HG03439 (cell line): ENCODE data around the gene ARG2.
"Not testable (repeated sequence)": the region's sequence is repeated elsewhere in the genome, so short reads cannot be mapped to it uniquely, and the experiment has no call there.

Source experiments
- ATAC-seq: cut with Tn5 transposase; IDR thresholded peaks from one replicate; pipeline ENCODE4 v1.9.1; 2021; ENCODE audit warnings: mild to moderate bottlenecking, moderate library complexity; ENCODE audit not compliant: unreplicated experiment

Gene ARG2

GRCh38 chr14:67584978-67585377, 34.7 kb upstream of the ARG2 start:
- ATAC-seq: no peak

DNA sequence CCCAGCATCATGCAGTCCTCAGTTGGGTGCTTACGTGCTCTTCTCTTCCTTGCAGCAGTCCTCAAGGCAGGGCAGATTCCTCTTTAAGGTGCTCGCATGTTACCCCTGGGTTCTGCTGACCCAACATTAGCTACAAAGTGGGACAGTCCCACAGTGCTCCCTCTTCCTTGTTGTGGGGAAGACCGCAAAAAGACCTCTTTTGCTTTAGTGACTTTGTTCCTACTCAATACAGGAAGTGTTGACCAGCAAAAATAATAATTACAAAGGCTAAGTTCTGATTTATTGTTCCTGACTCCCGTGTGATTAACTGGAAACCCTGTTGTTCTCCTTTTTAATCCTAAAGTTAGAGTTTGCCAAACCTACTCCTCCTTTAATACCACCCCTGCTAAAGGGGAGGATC, 33.4 kb upstream of the ARG2 start:
- no peak for ATAC-seq

GRCh38 chr14:67589204-67589770, 30.4 kb upstream of the ARG2 start:
- ATAC-seq: no peak

GRCh38 chr14:67593650-67594049, 26.1 kb upstream of the ARG2 start:
- not testable (repeated sequence) for ATAC-seq

- no peak for ATAC-seq
Observed at GRCh38 chr14:67595392-67595791, 24.3 kb upstream of the ARG2 start.

DNA sequence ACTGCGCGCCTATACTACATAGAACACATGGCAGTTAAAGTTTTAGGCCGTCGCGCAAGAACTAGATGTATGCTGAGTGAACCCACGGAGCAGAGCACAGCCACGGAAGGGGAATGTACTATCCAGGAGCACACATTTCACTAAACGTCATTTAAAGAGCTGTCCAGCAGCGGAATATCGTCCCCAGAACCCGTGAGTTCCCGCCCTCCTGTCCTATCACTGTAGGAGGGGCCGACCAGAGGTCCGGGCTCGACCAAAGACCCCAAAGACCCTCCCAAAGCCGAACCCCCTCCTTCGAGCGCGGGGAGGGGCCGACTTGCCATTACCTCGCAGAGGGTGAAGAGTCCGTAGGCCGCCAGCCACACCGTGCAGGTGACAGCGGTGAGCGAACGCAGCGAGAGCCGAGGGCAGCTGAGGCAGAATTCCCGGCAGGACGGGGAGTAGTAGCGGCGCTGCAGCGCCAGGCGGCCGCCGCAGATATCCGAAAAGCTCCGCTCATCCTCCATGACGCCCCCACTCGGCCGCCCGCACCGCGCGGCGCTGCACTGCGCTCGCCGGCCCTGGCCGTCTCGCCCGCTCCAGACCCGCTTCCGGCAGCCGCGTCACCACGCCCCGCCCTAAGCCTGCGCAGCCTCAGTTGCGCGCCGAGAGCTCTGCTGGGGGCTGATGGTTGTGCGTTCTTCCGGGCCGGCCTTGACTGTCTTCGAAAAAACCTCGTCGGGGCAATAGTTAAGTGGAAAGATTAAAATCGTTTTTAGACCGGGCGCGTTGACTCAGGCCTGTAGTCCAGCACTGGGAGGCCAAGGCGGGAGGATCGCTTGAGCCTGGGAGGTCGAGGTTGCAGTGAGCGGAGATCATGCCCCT, 19.8 kb upstream of the ARG2 start, which contains the start of gene PIGH:
Gene PIGH (minus strand): TSS at position 571 of the 864 bp plus-strand sequence. CDS start 65 bp downstream, at position 506.
- peak; percentile 95 for ATAC-seq

GRCh38 chr14:67600562-67600974, 19.2 kb upstream of the ARG2 start:
- ATAC-seq: not testable (repeated sequence)

DNA sequence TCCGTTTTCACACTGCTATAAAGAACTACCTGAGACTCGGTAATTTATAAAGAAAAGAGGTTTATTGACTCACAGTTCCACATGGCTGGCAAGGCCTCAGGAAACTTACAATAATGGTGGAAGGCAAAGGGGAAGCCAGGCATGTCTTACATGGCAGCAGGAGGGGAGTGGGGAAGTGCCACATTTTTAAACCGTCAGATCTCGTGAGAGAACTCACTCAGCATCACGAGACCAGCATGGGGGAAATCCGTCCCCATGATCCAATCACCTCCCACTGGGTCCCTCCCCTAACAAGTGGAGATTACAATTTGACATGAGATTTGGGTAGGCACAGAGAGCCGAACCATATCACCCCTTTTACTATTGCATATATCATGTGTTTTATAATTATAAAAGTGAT, 17.6 kb upstream of the ARG2 start:
- ATAC-seq: no peak

- peak; percentile 45 for ATAC-seq
Observed at GRCh38 chr14:67602995-67603545, 16.6 kb upstream of the ARG2 start.

- no peak for ATAC-seq
Observed at GRCh38 chr14:67607646-67608045, 12.1 kb upstream of the ARG2 start.

DNA sequence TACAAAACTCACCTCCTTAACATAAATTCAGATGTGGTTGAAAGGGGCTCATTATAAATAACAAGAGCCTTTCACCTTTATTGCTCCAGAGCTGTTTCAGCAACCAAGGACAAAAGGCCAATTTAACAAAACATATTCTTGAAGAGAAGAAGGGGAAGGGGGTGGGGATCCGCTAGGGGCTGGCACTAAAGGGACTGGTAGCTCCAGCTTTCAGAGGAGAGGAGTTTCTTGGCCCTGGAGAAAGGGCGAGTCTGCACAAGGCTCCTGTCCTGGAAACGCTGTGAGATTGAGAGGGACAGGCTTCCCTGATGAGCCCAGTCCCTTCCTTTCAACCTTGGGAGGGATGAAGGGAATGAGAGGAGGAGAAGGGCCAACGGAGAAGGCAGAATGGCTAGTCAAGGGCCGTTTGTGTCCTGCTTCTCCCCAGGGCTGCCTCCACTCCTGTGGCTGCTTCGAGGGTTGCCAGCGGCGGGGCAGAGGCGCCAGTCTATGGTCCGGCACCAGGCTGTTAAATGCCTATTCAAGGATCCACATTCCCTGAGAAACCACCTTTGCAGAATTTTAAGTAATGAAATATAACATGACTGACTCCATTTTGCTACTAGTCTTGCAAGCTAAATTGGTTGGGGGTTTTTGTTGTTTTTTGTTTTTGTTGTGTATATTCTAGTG, 9.9 kb upstream of the ARG2 start:
- ATAC-seq: no peak

GRCh38 chr14:67610491-67610890, 9.2 kb upstream of the ARG2 start:
- ATAC-seq: no peak

DNA sequence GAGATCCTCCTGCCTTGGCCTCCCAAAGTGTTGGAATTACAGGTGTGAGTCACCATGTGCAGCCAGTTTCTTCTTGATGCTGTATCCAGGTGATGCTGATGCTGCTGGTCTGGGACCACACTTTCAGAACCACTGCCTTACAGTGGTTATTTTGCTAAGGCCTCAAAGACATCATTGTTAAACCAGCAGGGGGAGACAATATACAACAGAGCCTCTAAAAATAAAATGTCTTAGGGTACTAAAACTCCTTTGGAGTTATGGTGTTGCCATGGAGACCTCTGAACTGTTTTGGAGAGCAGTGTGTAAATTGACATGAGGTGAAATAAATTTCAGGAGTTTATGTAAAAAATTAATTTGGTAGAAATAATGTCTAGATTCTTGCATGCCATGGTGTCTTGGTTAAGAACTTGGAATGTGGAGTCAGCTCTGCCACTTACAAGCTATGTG, 1.1 kb upstream of the ARG2 start:
- no peak for ATAC-seq

DNA sequence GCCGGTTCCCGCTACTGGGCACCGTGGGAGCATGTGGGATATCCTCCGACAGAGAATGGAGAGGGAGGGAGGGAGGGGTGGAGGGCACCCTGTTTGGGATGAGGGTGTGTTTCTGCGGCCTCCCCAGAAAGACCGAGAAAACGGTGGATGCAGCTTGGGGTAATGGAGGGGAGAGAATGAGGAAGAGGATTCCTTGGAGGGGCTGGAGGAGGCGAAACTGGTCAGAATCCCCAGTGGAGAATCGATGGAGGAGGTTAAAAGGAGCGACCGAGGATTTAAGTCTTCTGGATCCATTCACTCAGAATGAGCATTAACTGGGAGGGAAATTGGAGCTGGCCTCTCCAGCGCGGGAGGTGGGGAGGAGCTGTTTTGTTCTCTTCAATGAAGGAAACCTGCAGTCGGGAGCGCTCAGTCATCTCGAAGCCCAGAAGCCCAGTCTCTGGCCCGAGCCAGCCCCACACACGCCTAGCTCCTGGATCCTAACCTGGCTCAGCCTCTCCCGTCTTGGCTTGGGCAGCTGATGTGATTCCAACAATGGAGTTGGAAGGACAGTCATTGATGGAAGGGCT, 581 bp downstream of the ARG2 start:
- ATAC-seq: no peak

DNA sequence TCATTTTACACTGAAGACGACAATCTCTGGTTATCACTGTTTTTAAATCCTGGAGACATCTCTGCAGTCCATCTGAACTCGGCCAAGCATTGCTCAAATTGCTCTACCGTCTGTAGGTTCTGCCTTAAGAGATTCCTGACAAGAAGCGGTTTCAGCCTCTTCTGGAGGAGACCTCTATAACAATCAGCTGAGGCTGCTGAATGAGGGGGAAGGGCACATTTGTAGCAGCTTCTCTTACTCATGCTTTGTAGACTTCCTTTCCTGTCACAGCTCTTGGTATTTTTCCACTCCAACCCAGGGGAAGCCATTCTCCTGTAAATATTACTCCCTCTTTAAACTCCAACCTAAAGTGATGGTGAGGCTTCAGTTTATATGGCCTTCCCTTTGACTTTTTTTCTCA, 3.0 kb downstream of the ARG2 start:
- ATAC-seq: no peak

DNA sequence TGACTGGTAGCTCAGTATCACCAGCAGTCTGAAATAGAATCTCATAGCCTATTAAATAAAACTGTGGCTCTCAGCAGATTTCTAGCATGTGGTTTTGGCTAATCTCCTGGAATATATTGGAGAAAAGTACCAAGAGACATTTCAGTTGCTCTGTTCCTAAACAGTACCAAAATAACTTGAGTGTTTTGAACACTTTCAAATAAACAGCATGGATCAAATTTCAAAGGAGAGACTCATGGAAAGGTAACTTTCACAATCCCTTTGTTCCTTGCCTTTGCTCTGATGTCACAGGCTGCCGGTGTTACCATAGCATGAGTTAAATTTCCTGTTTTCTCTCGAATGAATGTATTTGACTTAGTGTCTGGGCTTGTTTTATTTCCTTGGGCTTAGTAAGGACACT, 3.4 kb downstream of the ARG2 start:
- no peak for ATAC-seq

DNA sequence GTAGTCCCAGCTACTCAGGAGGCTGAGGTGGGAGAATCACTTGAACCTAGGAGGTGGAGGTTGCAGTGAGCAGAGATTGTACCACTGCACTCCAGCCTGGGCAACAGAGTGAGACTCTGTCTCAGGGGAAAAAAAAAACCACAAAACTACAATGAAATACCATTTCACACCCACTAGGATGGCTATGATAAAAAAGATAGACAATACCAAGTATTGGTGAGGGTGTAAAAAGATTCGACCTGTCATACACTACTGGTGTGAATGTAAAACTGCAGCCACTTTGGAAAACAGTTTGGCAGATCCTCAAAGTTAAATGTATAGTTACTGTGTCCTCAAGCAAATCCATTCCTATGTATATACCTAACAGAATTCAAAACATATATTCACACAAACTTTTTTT, 6.4 kb downstream of the ARG2 start:
- not testable (repeated sequence) for ATAC-seq

DNA sequence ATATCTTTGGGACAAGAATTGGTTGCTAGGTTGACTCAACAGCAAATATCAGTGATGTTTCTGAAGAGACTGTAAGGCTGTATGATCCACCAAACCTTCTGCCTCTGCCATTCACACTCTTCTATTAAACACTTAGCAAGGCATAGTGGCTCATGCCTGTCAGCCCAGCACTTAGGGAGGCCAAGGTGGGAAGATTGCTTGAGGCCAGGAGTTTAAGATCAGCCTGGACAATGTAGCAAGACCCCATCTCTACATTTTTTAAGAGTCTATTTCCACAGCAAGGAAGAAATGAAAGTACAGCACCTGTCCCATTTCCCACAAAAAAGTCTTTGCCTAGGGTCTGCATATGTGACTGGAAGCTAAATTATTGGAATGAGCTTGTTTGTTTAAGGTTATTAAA, 7.8 kb downstream of the ARG2 start:
- no peak for ATAC-seq

DNA sequence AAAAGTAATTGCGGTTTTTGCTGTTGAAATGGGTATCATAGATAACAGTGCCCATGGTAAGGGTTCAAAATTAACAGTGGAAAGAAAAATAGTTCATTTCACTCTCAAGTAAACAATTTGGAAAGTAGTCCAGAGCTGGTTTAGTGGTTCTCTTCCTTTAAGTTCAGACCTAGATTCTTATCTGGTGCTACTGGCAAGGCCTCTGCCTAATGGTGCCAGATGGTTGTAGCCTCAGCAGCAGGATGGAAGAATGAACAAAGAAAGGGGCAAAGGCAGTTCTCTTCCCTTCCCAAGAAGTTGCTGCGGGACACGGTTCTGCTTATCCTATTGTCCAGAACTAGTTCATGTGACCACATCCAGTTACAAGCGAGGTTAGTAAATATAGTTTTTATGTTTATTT, 10.5 kb downstream of the ARG2 start:
- no peak for ATAC-seq

DNA sequence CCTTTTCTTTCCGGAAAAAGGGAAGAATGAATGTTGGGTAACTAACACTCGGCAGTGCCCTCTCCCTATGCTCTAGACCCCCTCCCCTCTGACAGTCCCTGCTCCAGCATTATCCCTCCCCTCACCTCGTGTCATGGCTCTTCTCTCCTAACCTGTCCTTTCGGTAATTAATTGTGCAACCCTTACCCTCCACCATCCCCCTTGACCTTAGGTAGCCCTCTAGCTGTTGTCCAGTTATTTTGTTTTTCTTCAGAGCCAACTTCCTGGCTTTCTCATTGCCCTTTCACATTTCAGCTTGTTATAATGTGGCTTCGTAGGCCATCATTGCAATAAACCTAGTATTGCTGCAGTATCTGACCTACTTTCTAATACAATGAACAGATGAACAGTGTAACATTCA, 11.2 kb downstream of the ARG2 start:
- ATAC-seq: no peak

GRCh38 chr14:67633451-67634147, 13.9 kb downstream of the ARG2 start:
- ATAC-seq: no peak
